HK-2 (cell line): Measurements from ENCODE around the gene PPEF1.

Experiments
- DNase-seq: peaks from one replicate; pipeline ENCODE4 v3.0.0-alpha.2; 2018; ENCODE audit not compliant: unreplicated experiment

The PPEF1 gene

GRCh38 chrX:18707426-18708049 lies at the start of gene PPEF1:
Gene PPEF1, plus strand, starts transcription at chrX:18707645. Its CDS starts 136 bp downstream, at chrX:18707781.
- no peak for DNase-seq

- no peak for DNase-seq
Observed at GRCh38 chrX:18661273-18661672, 46.2 kb upstream of the PPEF1 start.

- no peak for DNase-seq
Observed at GRCh38 chrX:18664947-18665346, 42.5 kb upstream of the PPEF1 start.

GRCh38 chrX:18666614-18667013 lies 40.8 kb upstream of the PPEF1 start:
- DNase-seq = no peak

GRCh38 chrX:18668071-18668835 lies 39.2 kb upstream of the PPEF1 start:
- no peak for DNase-seq

GRCh38 chrX:18672008-18672407 lies 35.4 kb upstream of the PPEF1 start, which contains the start of gene RS1:
Gene RS1, minus strand, starts transcription at chrX:18672108. Its CDS starts 40 bp downstream, at chrX:18672068.
- no peak for DNase-seq

GRCh38 chrX:18674417-18674787 lies 33.0 kb upstream of the PPEF1 start:
- DNase-seq = peak; percentile 21

GRCh38 chrX:18674788-18675735 lies 32.4 kb upstream of the PPEF1 start:
- peak; percentile 83 for DNase-seq

- DNase-seq = no peak
Observed at GRCh38 chrX:18676050-18676449, 31.4 kb upstream of the PPEF1 start.

- no peak for DNase-seq
Observed at GRCh38 chrX:18676470-18676869, 31.0 kb upstream of the PPEF1 start.

- no peak for DNase-seq
Observed at GRCh38 chrX:18677161-18677869, 30.1 kb upstream of the PPEF1 start.

GRCh38 chrX:18681996-18682395 lies 25.4 kb upstream of the PPEF1 start:
- no peak for DNase-seq

GRCh38 chrX:18682979-18683387 lies 24.5 kb upstream of the PPEF1 start:
- DNase-seq = no peak

GRCh38 chrX:18687856-18688495 lies 19.5 kb upstream of the PPEF1 start:
- no peak for DNase-seq

GRCh38 chrX:18691431-18691830 lies 16.0 kb upstream of the PPEF1 start:
- no peak for DNase-seq

GRCh38 chrX:18692541-18692940 lies 14.9 kb upstream of the PPEF1 start:
- DNase-seq = no peak

- no peak for DNase-seq
Observed at GRCh38 chrX:18696653-18697052, 10.8 kb upstream of the PPEF1 start.

GRCh38 chrX:18698737-18699650 lies 8.5 kb upstream of the PPEF1 start:
- no peak for DNase-seq

- no peak for DNase-seq
Observed at GRCh38 chrX:18701621-18702361, 5.7 kb upstream of the PPEF1 start.
